ENCODE results near the gene AGAP2.
"Not testable (repeated sequence)": the region's sequence is repeated elsewhere in the genome, so short reads cannot be mapped to it uniquely, and the experiment has no call there.

Gene AGAP2

DNA sequence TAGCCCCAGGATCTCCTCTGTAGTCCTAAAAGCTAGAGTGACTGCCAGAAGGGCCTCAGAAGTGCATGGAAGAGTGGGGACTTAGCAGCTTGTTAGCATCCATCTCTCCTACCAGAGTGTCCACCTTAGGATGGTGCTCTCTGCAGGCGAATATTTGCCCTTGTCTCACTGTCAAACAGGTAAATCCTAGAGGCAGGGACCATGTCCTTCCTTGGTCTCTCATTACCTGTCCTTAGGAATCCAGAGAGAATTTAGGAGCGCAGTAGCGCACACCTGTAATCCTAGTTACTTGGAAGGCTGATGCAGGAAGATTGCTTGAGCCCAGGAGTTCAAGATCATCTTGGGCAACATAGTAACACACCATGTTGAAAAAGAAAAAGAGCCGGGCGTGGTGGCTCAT is 21.4 kb downstream of the AGAP2 start:
- no peak for DNase-seq (ENCODE audit: extremely low read depth, insufficient read length)
- H3K27me3 ChIP-seq (replicated peaks; ENCODE audit: control insufficient read depth, insufficient read depth, low read length): no peaks in the 10 kb centered on the region
- H3K4me3 ChIP-seq (replicated peaks; ENCODE audit: low read depth, low read length): no peak overlapping the region
- peaks cover 43% of the 10 kb centered on the region for H3K36me3 ChIP-seq (ENCODE audit: control insufficient read depth, insufficient read depth, low read length)
- TF ChIP-seq, protein P1, sequence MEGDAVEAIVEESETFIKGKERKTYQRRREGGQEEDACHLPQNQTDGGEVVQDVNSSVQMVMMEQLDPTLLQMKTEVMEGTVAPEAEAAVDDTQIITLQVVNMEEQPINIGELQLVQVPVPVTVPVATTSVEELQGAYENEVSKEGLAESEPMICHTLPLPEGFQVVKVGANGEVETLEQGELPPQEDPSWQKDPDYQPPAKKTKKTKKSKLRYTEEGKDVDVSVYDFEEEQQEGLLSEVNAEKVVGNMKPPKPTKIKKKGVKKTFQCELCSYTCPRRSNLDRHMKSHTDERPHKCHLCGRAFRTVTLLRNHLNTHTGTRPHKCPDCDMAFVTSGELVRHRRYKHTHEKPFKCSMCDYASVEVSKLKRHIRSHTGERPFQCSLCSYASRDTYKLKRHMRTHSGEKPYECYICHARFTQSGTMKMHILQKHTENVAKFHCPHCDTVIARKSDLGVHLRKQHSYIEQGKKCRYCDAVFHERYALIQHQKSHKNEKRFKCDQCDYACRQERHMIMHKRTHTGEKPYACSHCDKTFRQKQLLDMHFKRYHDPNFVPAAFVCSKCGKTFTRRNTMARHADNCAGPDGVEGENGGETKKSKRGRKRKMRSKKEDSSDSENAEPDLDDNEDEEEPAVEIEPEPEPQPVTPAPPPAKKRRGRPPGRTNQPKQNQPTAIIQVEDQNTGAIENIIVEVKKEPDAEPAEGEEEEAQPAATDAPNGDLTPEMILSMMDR (IDR thresholded peaks at IDR 0.05; ENCODE audit: insufficient read depth, low read length, poor library complexity, severe bottlenecking): no peak

DNA sequence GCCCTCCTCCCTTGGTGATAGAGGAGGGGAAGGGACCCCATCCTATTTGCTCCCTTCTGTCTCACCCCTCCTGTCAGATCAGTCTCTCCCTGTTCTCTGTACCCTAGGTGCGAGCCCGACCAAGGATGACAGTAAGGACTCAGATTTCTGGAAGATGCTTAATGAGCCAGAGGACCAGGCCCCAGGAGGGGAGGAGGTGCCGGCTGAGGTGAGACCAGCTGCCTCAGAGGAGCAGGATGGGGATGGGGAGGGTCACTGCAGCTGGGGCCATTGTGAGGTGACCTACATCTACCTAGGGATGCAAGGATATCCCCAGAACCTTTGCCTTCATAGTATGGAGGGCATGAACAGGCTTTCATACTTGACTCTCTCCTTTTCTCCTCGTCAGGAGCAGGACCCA is 22.2 kb downstream of the AGAP2 start:
- DNase-seq (ENCODE audit: extremely low read depth, insufficient read length): no peak
- Histone ChIP-seq H3K27me3 (replicated peaks; ENCODE audit: control insufficient read depth, insufficient read depth, low read length) (no peaks in the 10 kb centered on the region), H3K4me3 (replicated peaks; ENCODE audit: low read depth, low read length) (no peak overlapping the region), H3K36me3 (ENCODE audit: control insufficient read depth, insufficient read depth, low read length) (peaks cover 38% of the 10 kb centered on the region)
- TF ChIP-seq, protein P1 (IDR thresholded peaks at IDR 0.05; ENCODE audit: insufficient read depth, low read length, poor library complexity, severe bottlenecking): no peak

DNA sequence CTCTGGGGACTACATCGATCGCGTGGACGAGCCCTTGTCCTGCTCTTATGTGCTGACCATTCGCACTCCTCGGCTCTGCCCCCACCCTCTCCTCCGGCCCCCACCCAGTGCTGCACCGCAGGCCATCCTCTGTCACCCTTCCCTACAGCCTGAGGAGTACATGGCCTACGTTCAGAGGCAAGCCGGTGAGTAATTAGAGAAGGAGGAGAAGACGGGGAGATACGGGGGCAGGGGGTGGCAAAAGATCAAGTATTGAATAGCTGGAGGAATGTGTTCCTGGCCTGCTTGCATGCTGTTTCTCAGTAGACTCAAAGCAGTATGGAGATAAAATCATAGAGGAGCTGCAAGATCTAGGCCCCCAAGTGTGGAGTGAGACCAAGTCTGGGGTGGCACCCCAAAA is 22.8 kb downstream of the AGAP2 start:
- TF ChIP-seq, protein P1 (IDR thresholded peaks at IDR 0.05; ENCODE audit: insufficient read depth, low read length, poor library complexity, severe bottlenecking): no peak
- peaks cover 35% of the 10 kb centered on the region for H3K36me3 ChIP-seq (ENCODE audit: control insufficient read depth, insufficient read depth, low read length)
- DNase-seq (ENCODE audit: extremely low read depth, insufficient read length): no peak
- H3K27me3 ChIP-seq (replicated peaks; ENCODE audit: control insufficient read depth, insufficient read depth, low read length): no peaks in the 10 kb centered on the region
- no peak overlapping the region for H3K4me3 ChIP-seq (replicated peaks; ENCODE audit: low read depth, low read length)

DNA sequence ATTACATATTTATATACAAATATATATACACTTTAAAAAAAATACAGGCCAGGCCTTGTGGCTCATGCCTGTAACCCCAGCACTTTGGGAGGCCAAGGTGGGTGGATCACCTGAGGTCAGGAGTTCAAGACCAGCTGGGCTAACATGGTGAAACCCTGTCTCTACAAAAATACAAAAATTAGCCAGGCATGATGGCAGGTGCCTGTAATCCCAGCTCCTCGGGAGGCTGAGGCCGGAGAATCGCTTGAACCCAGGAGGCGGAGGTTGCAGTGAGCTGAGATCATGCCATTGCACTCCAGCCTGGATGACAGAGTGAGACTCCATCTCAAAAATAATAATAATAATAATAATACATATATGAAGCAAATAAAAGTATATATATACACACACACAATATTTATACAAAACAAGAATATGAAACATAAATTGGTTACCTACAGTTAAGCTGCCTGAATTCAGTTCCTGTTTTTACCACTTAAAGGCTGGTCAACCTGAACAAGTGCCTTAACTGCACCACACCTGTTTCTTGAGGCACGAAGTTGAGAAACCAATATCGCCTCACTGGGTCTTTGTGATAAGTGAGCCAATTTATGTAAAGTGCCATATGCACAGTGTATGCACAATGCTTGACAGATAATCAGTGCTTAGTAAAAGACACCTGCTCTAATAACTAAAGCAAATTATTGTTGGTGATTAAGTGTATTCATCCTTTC is 23.4 kb downstream of the AGAP2 start:
- H3K36me3 ChIP-seq (ENCODE audit: control insufficient read depth, insufficient read depth, low read length): peaks cover 31% of the 10 kb centered on the region
- not testable (repeated sequence) for DNase-seq (ENCODE audit: extremely low read depth, insufficient read length); H3K4me3 ChIP-seq (replicated peaks; ENCODE audit: low read depth, low read length); H3K27me3 ChIP-seq (replicated peaks; ENCODE audit: control insufficient read depth, insufficient read depth, low read length)

DNA sequence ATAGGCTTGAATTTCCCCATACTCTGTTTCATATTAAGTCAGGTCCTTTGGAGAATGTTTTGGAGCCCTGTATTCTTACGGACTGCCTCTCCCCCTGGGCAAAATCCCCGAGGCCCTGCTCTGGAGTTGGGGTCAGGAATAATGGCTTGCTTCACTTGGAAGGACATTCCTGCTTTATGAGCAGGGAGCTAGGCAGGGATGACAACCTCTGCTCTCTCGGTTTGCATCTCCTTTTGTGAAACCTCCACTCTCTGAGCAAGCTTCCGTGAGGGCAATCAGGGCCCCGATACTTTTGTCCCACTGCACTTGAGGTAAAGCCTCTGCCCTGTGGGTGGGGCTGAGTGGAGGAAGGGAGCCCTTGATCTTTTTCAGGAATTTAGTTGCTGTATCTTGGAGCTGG is 25.3 kb downstream of the AGAP2 start:
- Histone ChIP-seq H3K4me3 (replicated peaks; ENCODE audit: low read depth, low read length) (no peak overlapping the region), H3K27me3 (replicated peaks; ENCODE audit: control insufficient read depth, insufficient read depth, low read length) (no peaks in the 10 kb centered on the region), H3K36me3 (ENCODE audit: control insufficient read depth, insufficient read depth, low read length) (peaks cover 16% of the 10 kb centered on the region)
- no peak for DNase-seq (ENCODE audit: extremely low read depth, insufficient read length)
- TF ChIP-seq, protein P1 (IDR thresholded peaks at IDR 0.05; ENCODE audit: insufficient read depth, low read length, poor library complexity, severe bottlenecking): no peak

DNA sequence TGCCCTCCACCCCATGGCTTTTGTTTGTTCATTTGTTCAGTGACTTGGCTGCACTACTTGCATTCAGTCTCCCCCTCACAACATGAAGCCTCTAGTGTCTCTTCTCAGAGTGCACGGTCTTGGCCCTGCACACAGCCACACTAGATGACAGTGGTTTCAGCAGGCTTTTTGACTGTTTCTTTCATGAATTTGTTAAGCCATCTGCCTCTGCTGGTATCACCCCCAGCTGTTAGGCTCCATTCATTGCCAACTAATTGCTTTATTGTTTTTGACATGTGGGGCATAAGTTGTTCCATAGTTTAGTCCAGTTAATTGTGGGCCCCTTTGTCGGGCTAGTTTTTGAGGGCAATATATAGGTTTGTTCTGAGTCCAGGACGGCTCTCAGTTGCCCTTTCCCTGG is 25.8 kb downstream of the AGAP2 start:
- Histone ChIP-seq H3K27me3 (replicated peaks; ENCODE audit: control insufficient read depth, insufficient read depth, low read length) (no peaks in the 10 kb centered on the region), H3K4me3 (replicated peaks; ENCODE audit: low read depth, low read length) (no peak overlapping the region), H3K36me3 (ENCODE audit: control insufficient read depth, insufficient read depth, low read length) (peaks cover 12% of the 10 kb centered on the region)
- TF ChIP-seq, protein P1 (IDR thresholded peaks at IDR 0.05; ENCODE audit: insufficient read depth, low read length, poor library complexity, severe bottlenecking): no peak
- DNase-seq (ENCODE audit: extremely low read depth, insufficient read length): no peak

All from GM06990 (cell line).